Measurements from ENCODE around the gene DNAH12.

DNAH12 gene

GRCh38 chr3:57544181-57545125 is at the start of gene DNAH12:
TSS of gene DNAH12 (minus strand) at chr3:57544344. CDS start at chr3:57542870, 1,474 bp downstream.
- no peak for DNase-seq

GRCh38 chr3:57592306-57592705 is 48.2 kb upstream of the DNAH12 start:
- no peak for DNase-seq

GRCh38 chr3:57587905-57588304 is 43.8 kb upstream of the DNAH12 start:
- no peak for DNase-seq

- no peak for DNase-seq
Measured at GRCh38 chr3:57586778-57587177, 42.6 kb upstream of the DNAH12 start.

- no peak for DNase-seq
Measured at GRCh38 chr3:57583544-57583943, 39.4 kb upstream of the DNAH12 start.

GRCh38 chr3:57582474-57583168 is 38.5 kb upstream of the DNAH12 start:
- DNase-seq: peak; percentile 64

- no peak for DNase-seq
Measured at GRCh38 chr3:57577801-57578200, 33.7 kb upstream of the DNAH12 start.

GRCh38 chr3:57575966-57576626 is 32.0 kb upstream of the DNAH12 start:
- no peak for DNase-seq

- no peak for DNase-seq
Measured at GRCh38 chr3:57572096-57572495, 28.0 kb upstream of the DNAH12 start.

- no peak for DNase-seq
Measured at GRCh38 chr3:57570878-57571277, 26.7 kb upstream of the DNAH12 start.

GRCh38 chr3:57569859-57570450 is 25.8 kb upstream of the DNAH12 start:
- DNase-seq: no peak

GRCh38 chr3:57559526-57559925 is 15.4 kb upstream of the DNAH12 start:
- DNase-seq: no peak

GRCh38 chr3:57557085-57557537 is 13.0 kb upstream of the DNAH12 start:
- peak; percentile 46 for DNase-seq

GRCh38 chr3:57556459-57557084 is 12.4 kb upstream of the DNAH12 start:
- DNase-seq: peak; percentile 40

- peak; percentile 92 for DNase-seq
Measured at GRCh38 chr3:57555738-57556458, 11.8 kb upstream of the DNAH12 start, which contains the start of gene PDE12. TSS of gene PDE12 (plus strand) at chr3:57556274. CDS start at chr3:57556380, 106 bp downstream.

GRCh38 chr3:57555306-57555705 is 11.2 kb upstream of the DNAH12 start:
- DNase-seq: no peak

GRCh38 chr3:57546616-57547015 is 2.5 kb upstream of the DNAH12 start:
- no peak for DNase-seq

- DNase-seq: no peak
Measured at GRCh38 chr3:57545636-57546268, 1.6 kb upstream of the DNAH12 start.

- no peak for DNase-seq
Measured at GRCh38 chr3:57538465-57538864, 5.7 kb downstream of the DNAH12 start.

- no peak for DNase-seq
Measured at GRCh38 chr3:57530071-57530608, 14.0 kb downstream of the DNAH12 start.
